Lower lobe of right lung (tissue), 2 donors: ENCODE data around the gene POU3F2. TPM values are rescaled to one million over a fixed set of nuclear protein-coding genes. Genes with fewer than 3 reads are reported as not detected.

Experiments
- ATAC-seq, 2 donors: fragments of 200-7000 bp; cut with Tn5 transposase; one replicate each; pipeline ENCODE4 v1.9.1; 2020 to 2022; ENCODE audit warnings: mild to moderate bottlenecking in 2 of 2, moderate library complexity in 2 of 2
- DNase-seq: peaks from one replicate; pipeline ENCODE4 v3.0.0-alpha.2; 2020
- H3K27ac ChIP-seq: fragments of 200-600 bp; one replicate; pipeline ENCODE4 v1.8.0; 2022
- H3K27me3 ChIP-seq: fragments of 200-600 bp; one replicate; pipeline ENCODE4 v1.8.0; 2022; ENCODE audit warnings: low read depth
- H3K36me3 ChIP-seq: fragments of 200-600 bp; one replicate; pipeline ENCODE4 v1.8.0; 2022; ENCODE audit warnings: mild to moderate bottlenecking
- H3K4me1 ChIP-seq: fragments of 200-600 bp; one replicate; pipeline ENCODE4 v1.8.0; 2022
- H3K4me3 ChIP-seq: fragments of 200-600 bp; one replicate; pipeline ENCODE4 v1.8.0; 2022; ENCODE audit warnings: mild to moderate bottlenecking
- H3K9me3 ChIP-seq: fragments of 200-600 bp; one replicate; pipeline ENCODE4 v1.8.0; 2022
- CTCF ChIP-seq: fragments of 200-600 bp; IDR thresholded peaks from one replicate; pipeline ENCODE4 v1.8.0; 2022; ENCODE audit warnings: antibody characterized with exemption, mild to moderate bottlenecking
- intact Hi-C: fragments of 100-400 bp; cut with DNase I; formaldehyde crosslinking; loops from one replicate; pipeline ENCODE4 v1.11.0; 2022
- total RNA-seq: library from RNA; stranded (reverse); fragmentation: NEBNext Ultra II Directional; extraction: Animal tissue kit (Norgen Biotek cat#: 25700); gene quantifications from one replicate; pipeline ENCODE4 v1.2.1, GENCODE V29; 2021
- donor health status: DM: no; HTN: yes; CAD: no; lungs with severe emphysema.

POU3F2 gene
- total RNA-seq, 1 donor from 2014 or later, result not detected

DNA sequence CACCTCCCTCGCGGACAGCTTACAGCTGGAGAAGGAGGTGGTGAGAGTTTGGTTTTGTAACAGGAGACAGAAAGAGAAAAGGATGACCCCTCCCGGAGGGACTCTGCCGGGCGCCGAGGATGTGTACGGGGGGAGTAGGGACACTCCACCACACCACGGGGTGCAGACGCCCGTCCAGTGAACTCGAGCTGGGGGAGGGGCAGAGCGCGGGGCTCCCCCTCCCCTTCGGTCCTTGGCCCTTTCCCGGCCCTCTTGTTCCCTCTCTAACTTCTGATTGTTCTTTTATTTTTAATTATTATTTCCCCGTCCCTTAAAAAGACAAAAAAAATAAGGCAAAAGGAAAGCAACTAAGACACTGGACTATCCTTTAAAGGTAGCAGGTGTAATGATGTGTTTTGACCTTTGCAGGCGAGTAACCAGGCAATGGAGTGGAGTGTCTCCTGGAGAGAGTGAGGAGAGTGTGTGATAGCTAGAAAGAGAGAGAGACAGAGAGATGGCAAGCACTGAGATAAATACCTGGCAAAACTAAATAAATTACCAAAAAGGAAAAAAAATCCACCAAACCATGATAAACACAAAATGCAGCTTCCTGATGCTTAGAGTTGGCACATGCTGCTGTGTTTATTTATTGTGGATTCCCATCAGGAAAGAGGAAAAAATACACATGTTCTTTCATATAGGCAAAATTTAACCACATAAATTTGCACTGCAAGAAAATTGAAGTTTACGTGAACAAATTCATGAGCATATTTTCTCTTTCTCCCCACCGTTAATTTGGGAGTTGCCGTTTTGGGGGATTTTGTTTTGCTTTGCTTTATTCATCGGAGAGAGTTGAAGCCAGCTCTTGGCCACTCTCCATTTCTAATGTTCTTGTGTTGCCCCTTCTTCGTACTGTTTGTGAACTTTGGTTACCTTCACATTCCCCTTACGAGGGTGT is 1.9 kb downstream of the POU3F2 start:
- H3K4me3 ChIP-seq, result peak overlapping the region; percentile 62
- no peak overlapping the region for H3K27ac ChIP-seq
- intact Hi-C loops, result no loop called here
- DNase-seq, result no peak
- H3K27me3 ChIP-seq, result peaks cover 90% of the 10 kb centered on the region
- H3K9me3 ChIP-seq, result no peaks in the 10 kb centered on the region
- peaks cover 47% of the 10 kb centered on the region for H3K4me1 ChIP-seq
- H3K36me3 ChIP-seq, result no peaks in the 10 kb centered on the region
- ATAC-seq, result no peak
- no peak for TF ChIP-seq CTCF

DNA sequence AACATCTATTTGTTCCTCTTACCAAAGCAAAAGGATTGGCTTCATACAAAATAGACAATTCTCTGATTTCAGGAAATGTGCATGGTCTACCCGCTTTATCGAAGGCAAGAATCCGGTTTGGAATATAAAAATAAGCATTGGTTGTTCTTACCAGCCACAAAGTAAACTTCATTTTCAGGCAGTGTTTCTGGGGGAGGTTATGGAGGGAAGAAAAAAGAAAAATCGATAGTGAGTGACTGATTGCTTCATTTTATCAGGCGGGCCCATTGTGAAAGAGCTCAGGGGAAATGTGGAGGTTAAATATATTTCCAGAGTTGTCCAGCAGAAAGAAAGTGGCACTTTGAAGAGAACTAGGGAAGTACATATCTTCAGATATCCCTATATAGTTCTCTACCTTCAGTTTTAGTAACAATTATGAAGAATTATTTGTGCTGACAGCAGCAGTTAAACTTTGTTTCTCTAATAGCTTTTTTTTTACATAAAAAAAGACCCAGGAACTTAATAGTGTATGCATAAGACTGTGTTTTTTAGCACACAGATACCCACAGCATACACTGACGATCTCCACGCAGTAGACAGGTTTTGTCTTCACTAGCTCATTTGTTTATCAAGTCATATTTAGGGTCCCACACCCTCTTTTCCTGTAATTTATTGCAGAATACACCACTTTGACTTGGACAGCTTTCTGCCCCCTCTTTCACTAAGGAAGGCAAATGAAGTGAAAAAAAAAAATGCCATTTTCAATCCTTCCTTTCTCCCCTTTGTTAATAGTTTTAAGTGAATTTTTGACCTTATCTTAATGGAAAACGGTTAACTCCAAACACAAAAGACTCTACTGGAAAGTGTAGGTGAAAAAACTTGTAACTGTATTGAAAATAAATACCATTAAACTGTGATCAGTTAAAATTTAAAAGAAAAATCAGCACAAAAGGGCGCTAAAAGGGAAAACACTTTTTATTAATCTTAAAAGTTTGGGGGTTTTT is 2.9 kb downstream of the POU3F2 start:
- no peak overlapping the region for H3K27ac ChIP-seq
- intact Hi-C loops, result no loop called here
- H3K4me1 ChIP-seq, result peaks cover 37% of the 10 kb centered on the region
- ATAC-seq, result no peak
- no peak overlapping the region for H3K4me3 ChIP-seq
- H3K36me3 ChIP-seq, result no peaks in the 10 kb centered on the region
- DNase-seq, result no peak
- no peak for TF ChIP-seq CTCF
- H3K27me3 ChIP-seq, result peaks cover 90% of the 10 kb centered on the region
- H3K9me3 ChIP-seq, result no peaks in the 10 kb centered on the region

DNA sequence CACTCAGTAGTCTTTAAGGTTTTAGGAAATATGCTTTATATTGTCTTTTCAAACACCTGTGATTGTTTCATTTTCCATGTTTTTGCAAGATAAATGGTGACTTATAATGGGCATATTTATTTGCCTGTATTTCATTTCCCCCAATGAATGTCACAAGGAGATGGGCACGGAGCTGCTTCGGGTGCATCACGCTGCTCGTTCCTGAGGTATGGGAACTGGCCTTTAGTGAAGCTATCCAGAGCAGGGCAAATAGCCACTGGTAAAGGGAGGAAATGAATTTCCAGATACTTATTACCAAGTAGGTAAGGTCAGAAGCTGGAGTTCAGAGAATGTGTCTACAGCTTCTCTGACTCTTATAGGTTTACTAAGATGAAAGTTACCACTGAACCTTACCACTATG is 3.7 kb downstream of the POU3F2 start:
- Histone ChIP-seq H3K36me3 (no peaks in the 10 kb centered on the region), H3K4me1 (peaks cover 30% of the 10 kb centered on the region), H3K4me3 (no peak overlapping the region), H3K27me3 (peaks cover 90% of the 10 kb centered on the region), H3K27ac (no peak overlapping the region), H3K9me3 (no peaks in the 10 kb centered on the region)
- intact Hi-C loops, result no loop called here
- DNase-seq (no peak), ATAC-seq (no peak)
- TF ChIP-seq CTCF, result no peak

- TF ChIP-seq CTCF, result no peak
- no peak overlapping the region for H3K4me3 ChIP-seq
- intact Hi-C loops, result no loop called here
- H3K4me1 ChIP-seq, result peaks cover 29% of the 10 kb centered on the region
- H3K27ac ChIP-seq, result no peak overlapping the region
- DNase-seq, result no peak
- no peaks in the 10 kb centered on the region for H3K9me3 ChIP-seq
- no peaks in the 10 kb centered on the region for H3K36me3 ChIP-seq
- peaks cover 94% of the 10 kb centered on the region for H3K27me3 ChIP-seq
- no peak for ATAC-seq
Observed at GRCh38 chr6:98838975-98839374, 4.6 kb downstream of the POU3F2 start.

GRCh38 chr6:98839781-98840361 is 5.5 kb downstream of the POU3F2 start:
- peaks cover 28% of the 10 kb centered on the region for H3K4me1 ChIP-seq
- no peak for ATAC-seq
- intact Hi-C loops, result loop anchor here (10.0 kb wide), 1 partner anchor 715 kb away; no protein-coding TSS in a partner anchor

More at GRCh38 chr6:98839781-98840361, 5.5 kb downstream of the POU3F2 start:
- Histone ChIP-seq H3K27ac (no peak overlapping the region), H3K27me3 (peaks cover 99% of the 10 kb centered on the region), H3K9me3 (no peaks in the 10 kb centered on the region), H3K4me3 (no peak overlapping the region), H3K36me3 (no peaks in the 10 kb centered on the region)
- no peak for TF ChIP-seq CTCF
- no peak for DNase-seq
